LNCaP clone FGC (cell line): ENCODE results near the gene SCN5A.

Experiments
- DNase-seq: peaks from one replicate; pipeline ENCODE4 v3.0.0-alpha.2; 2011; ENCODE audit warnings: low read depth
- H3K4me3 ChIP-seq: 2 replicates; pipeline ENCODE4 v1.5.1; 2011; ENCODE audit warnings: mild to moderate bottlenecking, low read depth, low read length, control low read depth
- TF ChIP-seq, protein P1 (sequence below): IDR thresholded peaks from 2 replicates; pipeline ENCODE4 v1.5.1; 2012; ENCODE audit warnings: mild to moderate bottlenecking; ENCODE audit not compliant: control insufficient read depth, insufficient read depth; ENCODE audit errors: extremely low read depth

SCN5A gene

DNA sequence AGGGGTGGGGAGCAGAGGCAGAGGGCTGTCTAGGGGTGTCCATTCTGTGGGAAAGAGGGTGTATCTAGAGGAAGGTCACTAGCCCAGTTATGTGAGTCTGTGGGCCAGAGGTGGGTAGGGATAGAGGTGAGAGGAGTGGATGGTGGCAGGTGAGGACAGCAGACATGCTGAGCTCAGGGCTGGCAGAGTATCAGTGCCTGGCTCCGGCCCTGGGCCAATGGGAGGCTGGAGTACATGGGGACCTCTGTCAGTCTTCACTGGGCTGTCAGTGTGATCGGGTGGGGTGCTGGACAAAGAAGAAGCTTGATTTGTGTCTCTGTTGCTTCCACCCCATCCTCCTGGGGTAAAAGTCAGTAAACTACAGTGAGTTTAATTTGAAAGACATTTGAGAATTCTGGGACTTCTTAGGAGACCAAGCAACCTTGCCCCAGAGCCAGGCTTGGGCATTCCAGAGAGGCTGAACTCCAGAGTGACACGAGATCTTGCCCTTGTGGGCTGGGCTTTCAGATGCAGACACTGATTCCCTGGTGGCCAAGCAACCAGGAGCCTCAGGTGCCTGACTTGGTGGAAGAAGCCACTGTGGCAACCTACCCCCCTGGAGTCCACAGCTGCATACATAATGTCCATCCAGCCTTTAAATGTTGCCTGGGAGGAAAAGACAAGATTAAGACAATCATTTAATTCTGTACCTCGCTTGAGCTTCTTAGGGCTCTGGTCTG is 92.7 kb downstream of the SCN5A start:
- TF ChIP-seq, protein P1, sequence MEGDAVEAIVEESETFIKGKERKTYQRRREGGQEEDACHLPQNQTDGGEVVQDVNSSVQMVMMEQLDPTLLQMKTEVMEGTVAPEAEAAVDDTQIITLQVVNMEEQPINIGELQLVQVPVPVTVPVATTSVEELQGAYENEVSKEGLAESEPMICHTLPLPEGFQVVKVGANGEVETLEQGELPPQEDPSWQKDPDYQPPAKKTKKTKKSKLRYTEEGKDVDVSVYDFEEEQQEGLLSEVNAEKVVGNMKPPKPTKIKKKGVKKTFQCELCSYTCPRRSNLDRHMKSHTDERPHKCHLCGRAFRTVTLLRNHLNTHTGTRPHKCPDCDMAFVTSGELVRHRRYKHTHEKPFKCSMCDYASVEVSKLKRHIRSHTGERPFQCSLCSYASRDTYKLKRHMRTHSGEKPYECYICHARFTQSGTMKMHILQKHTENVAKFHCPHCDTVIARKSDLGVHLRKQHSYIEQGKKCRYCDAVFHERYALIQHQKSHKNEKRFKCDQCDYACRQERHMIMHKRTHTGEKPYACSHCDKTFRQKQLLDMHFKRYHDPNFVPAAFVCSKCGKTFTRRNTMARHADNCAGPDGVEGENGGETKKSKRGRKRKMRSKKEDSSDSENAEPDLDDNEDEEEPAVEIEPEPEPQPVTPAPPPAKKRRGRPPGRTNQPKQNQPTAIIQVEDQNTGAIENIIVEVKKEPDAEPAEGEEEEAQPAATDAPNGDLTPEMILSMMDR, result no peak
- no peak overlapping the region for H3K4me3 ChIP-seq
- DNase-seq, result no peak

DNA sequence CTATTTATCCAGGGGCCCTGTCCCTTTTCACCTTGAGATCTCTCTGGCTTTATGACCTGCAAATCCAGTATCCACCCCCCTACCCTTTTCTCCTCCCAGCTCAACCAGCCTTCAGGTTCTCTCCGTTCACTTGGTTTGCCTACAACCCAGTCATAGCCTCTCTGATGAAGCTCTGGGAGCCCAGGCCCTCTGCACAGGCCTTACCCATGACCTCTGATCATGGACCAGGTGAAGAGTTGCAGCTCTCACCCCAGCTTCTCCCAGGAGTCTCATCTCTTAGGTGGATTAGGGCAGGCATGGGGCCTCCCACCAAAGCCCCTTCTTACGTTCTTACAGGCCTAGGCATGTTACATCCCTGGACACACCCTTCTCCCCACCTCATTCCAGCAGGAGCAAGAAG is 93.6 kb downstream of the SCN5A start:
- no peak for DNase-seq
- H3K4me3 ChIP-seq, result no peak overlapping the region
- TF ChIP-seq, protein P1, result no peak

DNA sequence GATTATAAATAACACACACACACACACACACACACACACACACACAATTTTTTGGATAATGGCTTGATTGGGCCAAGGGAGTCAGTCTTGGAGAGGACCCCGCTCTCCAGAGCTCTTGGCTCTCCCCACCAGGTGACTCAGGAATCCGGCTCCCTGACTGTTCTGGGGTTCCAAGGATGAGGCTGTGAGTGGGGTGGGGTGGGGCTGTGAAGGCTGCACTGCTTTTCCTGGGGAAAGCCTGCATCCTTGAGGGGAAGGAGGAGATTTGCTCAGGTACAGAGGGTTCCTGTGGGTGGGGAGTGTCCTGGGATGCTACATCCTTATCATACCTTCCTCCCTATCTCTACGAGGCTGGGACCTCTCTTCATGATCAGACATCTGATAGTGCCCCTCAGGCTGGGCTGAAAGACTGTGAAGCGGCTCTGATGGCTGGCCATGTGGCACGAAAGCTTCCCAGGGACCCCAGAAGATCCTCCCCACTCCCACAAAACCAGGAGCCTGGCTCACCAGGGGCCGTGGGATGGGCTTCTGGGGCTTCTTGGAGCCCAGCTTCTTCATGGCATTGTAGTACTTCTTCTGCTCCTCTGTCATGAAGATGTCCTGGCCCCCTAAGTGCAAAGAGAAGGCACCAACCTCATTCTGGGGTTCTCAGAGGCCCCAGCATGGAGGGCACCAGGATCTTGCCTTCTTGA is 94.2 kb downstream of the SCN5A start:
- no peak for DNase-seq
- TF ChIP-seq, protein P1, result no peak
- H3K4me3 ChIP-seq, result no peak overlapping the region

DNA sequence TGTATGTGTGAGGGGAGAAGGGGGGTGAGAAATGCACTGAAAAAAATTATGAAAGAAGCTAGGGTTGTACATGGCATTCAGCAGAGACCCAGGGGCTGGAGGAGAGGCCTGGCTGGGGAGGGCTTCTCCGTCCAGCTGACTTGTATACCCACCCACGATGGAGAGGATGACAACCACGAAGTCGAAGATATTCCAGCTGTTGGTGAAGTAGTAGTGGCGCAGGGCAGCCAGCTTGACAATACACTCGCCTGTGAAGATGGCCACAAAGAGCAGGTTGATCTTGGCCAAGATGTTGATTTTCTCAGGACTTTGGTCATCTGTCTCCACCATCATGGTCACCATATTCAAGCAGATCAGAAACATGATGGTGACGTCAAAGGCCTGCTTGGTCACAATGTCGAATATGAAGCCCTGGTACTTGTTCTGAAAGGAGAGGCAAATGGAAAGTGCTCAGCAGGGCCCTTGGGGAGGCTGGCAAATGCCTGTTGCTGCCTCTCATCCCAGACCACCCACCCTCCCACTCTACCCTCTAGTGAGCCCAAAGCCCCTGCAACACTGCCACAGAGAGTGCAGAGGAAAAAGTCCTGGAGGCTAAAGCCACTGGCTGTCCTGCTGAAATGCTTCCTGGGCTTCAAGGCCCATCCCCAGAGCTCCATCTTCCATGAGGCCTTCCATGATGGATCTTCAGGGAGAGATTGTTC is 95.2 kb downstream of the SCN5A start:
- TF ChIP-seq, protein P1, result no peak
- no peak for DNase-seq
- no peak overlapping the region for H3K4me3 ChIP-seq

DNA sequence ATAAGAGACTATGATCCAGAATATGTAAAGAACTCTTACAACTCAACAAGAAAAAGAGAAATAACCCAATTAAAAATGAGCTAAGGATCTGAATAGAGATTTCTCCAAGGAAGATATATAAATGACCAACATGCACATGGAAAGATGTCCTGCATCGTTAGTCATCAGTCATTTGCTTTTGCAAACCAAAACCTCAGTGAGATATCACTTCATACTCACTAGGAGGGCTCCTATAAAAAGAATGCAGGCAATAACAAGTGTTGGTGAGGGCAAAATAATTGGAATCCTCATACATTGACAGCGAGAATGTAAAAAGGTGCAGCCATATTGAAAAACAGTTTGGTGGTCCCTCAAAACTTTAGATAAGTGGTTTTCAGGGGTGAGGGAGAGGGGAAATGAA is 96.4 kb downstream of the SCN5A start:
- H3K4me3 ChIP-seq, result no peak overlapping the region
- TF ChIP-seq, protein P1, result no peak
- DNase-seq, result no peak

DNA sequence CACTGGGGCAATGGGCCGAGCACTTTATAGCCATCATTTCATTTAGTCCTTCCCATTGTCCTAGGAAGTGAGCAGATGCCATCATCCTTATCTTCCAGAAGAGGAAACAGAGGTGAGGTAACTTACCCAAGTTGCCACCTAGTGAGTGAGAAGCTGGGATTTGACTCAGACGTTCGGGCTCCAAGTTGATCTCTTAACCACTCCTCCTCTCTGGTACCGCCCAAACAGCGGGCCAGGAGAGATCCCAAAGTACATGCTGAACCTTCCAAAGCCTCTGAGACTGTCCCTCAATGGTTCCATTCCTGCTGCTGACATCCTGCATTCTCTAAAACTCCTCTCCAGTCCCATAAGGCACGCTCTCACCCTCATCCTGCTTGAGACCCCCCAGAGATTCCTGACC is 97.1 kb downstream of the SCN5A start:
- TF ChIP-seq, protein P1, result no peak
- DNase-seq, result no peak
- no peak overlapping the region for H3K4me3 ChIP-seq
